ENCODE data around the gene ARHGAP19. TPM values are rescaled to one million over a fixed set of nuclear protein-coding genes. Genes with fewer than 3 reads are reported as not detected.
"Not testable (repeated sequence)": the region's sequence is repeated elsewhere in the genome, so short reads cannot be mapped to it uniquely, and the experiment has no call there.

The ARHGAP19 gene
- total RNA-seq, 4 donors from 2014 or later: 4.5 to 19.4 (median 5.3) TPM

- no peak for TF ChIP-seq CTCF (IDR thresholded peaks at IDR 0.05)
- DNase-seq (ENCODE audit: low spot score): no peak
- ATAC-seq (ENCODE audit: low FRiP score): peak; percentile 89
Measured at GRCh38 chr10:97278491-97278989, 13.9 kb downstream of the ARHGAP19 start.

GRCh38 chr10:97277551-97277950 lies 14.9 kb downstream of the ARHGAP19 start:
- DNase-seq (ENCODE audit: low spot score) (no peak), ATAC-seq (ENCODE audit: low FRiP score) (no peak)
- TF ChIP-seq CTCF (IDR thresholded peaks at IDR 0.05): no peak

- DNase-seq (ENCODE audit: low spot score): no peak
- no peak for ATAC-seq (ENCODE audit: low FRiP score)
- no peak for TF ChIP-seq CTCF (IDR thresholded peaks at IDR 0.05)
Measured at GRCh38 chr10:97274828-97275227, 17.6 kb downstream of the ARHGAP19 start.

- no peak for DNase-seq (ENCODE audit: low spot score)
- no peak for ATAC-seq (ENCODE audit: low FRiP score)
- no peak for TF ChIP-seq CTCF (IDR thresholded peaks at IDR 0.05)
Measured at GRCh38 chr10:97273700-97274099, 18.7 kb downstream of the ARHGAP19 start.

GRCh38 chr10:97270523-97271154 lies 21.8 kb downstream of the ARHGAP19 start:
- DNase-seq (ENCODE audit: low spot score) (no peak), ATAC-seq (ENCODE audit: low FRiP score) (no peak)
- no peak for TF ChIP-seq CTCF (IDR thresholded peaks at IDR 0.05)

- no peak for TF ChIP-seq CTCF (IDR thresholded peaks at IDR 0.05)
- DNase-seq (ENCODE audit: low spot score) (no peak), ATAC-seq (ENCODE audit: low FRiP score) (no peak)
Measured at GRCh38 chr10:97267671-97268070, 24.8 kb downstream of the ARHGAP19 start.

- not testable (repeated sequence) for ATAC-seq (ENCODE audit: low FRiP score); DNase-seq (ENCODE audit: low spot score)
Measured at GRCh38 chr10:97265095-97265494, 27.3 kb downstream of the ARHGAP19 start.

Data from omental fat pad (tissue), 4 donors.